Stimulated activated CD4-positive, alpha-beta T cell treated with anti-CD3 and anti-CD28 coated beads, Interleukin-4, amount 100 ng/mL, for 4 hours (primary cell): ENCODE results near the gene CTR9.
"Not testable (repeated sequence)": the region's sequence is repeated elsewhere in the genome, so short reads cannot be mapped to it uniquely, and the experiment has no call there.

ENCODE experiments used
- DNase-seq, 2 experiments: peaks; one replicate each; pipeline ENCODE4 v3.0.0-alpha.2; 2020

The CTR9 gene

DNA sequence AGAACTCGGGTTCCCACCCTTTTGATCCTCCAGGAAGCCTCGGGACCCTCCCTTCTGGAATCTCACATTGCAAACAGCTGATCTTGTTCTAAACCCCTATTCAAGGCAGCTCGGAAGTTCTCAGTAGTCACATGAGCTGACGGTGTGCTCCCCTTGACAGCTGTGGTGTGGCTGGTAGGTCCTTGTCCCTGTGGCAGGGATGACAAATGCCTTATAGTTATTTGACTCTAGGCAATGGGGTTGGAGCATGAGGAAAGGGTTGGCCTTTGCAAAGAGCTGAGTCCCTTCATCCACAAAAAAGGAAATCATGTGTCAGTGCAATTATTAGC lies 34.1 kb downstream of the CTR9 start:
- DNase-seq: no peak

DNA sequence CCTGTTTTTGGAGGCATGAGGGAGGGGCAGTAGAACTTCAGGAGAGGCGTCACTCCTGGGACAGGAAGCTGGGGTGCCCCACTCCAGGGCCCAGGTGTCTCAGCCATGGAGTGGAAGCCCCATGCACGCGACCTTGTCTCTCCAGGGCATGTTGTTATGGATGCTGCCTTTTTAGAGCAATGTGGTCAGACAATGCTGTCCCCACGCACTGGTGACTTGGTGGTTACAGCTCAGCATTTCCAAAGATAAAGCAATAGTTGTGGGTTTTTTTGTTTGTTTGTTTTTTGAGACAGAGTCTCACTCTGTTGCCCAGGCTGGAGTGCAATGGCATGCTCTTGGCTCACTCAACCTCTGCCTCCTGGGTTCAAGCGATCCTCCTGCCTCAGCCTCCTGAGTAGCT lies 35.4 kb downstream of the CTR9 start:
- DNase-seq: no peak

DNA sequence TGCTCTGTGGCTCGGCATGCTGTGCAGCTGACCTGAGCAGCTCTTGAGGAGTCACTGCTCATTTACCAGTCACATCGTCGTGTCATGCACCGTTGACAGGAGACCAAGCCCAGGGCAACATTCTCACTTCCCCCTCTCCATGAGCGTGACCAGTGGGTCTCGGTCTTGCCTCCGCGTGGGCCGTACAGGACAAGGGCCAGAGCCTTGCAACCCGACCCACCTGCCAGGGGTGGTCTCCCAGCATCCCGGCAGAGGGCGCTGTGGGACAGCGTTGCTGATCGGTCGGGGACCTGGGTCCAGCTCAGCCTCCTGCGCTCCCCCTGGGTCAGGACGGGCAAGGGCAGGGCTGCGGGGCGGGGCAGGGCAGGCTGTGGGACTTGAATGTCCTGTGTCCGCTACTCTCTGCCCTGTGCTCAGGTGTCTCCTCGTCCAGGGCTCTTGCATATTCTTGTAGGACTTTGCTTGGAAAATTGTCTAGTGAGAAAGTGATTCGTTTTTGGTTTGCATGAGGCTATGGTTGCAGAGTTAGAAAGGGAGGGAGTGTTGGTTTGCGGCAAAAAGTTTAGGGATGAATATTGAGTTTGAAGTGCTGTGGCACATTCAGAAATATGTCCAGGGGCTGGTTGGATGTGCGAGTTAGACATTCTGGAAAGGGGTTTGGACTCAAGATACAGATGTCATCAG lies 41.5 kb downstream of the CTR9 start:
- peak; percentile 69 to 84 for DNase-seq

DNA sequence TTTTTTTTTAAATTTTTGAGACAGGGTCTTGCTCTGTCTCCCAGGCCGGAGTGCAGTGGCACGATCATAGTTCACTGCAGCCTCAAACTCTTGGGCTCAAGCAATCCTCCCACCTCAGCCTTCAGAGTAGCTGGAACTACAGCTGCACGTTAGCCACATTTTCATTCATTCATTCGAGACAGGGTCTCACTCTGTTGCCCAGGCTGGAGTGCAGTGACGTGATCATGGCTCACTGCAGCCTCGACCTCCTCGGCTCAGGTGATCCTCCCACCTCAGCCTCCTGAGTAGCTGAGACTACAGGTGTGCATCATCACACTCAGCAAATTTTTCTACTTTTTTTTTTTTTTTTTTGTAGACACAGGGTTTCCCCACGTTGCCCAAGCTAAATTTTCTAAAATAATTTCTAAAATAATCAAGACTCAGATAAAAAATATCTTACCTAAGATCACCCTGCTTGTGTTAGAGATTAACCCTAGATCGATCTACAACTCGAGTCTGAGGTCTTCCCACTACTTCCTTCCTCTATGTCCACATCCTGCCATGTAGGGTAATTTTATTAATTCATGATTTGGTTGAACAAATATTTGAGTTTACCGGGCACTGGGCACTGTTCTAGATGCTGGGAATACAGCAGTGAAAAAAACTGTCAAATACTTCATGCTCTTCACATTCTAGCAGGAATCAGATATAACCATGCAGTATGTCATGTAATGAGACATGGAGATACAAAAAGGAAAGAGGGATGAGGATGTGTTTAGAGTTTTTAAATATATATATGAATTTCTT lies 42.6 kb downstream of the CTR9 start:
- no peak for DNase-seq

DNA sequence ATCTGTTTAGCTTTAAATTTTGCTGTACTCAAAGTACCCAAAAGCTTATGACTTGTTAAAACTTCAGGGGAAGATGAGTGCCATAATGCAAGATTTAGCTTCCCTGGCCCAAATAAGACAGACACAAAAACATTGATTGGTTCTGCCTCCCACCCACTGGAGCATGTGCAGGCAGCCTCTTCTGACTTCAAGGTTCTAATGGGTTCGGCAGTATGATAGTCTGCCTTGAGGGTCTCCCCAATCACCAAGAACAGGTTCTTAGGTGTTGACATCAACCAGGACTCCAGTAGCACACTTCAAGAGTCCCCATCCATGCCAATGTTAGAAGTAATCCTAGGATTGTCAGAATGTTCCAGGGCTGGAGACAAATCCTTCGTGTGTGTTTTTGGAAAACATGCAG lies 45.1 kb downstream of the CTR9 start:
- DNase-seq: no peak

DNA sequence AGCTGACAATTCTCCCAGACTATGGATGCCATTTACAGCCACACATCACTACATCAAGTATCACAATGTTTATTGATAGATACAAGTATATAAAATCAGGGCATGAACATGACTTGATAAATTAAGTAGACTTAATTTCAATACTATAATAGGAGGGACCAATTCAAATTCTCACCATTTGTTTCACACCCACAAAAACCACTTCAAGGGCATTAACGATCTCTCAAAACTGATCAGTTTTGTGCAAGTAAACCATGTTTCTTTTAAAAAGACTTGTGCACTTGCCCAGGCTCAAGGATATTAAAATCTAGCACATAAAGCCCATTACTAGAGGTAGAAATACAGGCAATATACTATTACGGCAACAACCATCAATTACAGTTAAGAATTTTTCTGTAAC lies 46.0 kb downstream of the CTR9 start:
- DNase-seq: no peak

DNA sequence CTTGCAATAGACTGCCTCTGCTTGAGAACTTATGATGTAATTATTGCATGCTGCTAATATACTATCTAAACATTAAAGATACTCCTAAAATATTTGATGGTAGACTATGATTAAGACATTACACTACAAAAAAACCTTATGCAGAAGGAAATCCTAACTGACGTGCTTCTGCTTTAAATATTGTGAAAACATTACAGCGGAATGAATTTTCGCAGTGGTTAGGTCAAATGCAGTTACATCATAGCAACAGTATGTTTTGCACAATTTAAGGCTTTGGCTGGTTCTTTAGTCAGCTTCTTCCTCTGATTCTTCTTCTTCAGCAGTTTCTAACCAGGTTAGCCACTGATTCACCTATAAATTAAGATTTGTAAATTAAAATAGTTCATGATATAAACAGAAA lies 46.5 kb downstream of the CTR9 start:
- DNase-seq: no peak

DNA sequence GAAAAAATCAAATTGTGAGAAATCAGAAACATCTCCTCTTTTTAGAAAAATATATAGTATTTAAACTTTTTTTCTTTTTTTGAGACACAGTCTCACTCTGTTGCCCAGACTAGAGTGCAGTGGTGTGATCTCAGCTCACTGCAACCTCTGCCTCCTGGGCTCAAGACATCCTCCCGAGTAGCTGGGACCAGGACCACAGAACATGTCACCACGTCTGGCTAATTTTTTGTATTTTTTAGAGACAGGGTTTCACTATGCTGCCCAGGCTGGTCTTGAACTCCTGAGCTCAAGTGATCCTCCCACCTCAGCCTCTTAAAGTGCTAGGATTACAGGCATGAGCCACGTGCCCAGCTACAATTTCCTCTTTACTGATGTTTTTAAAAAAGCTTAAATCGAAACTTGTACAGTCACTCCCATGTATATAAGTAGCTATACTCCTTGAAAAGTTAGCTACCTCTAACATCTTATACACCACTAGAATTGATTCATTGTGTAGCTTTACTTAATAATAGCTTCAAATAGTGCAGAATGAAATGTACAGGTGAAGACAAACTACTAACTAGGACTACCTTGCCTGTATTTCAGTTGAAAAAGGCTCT lies 47.4 kb downstream of the CTR9 start:
- no peak for DNase-seq

DNA sequence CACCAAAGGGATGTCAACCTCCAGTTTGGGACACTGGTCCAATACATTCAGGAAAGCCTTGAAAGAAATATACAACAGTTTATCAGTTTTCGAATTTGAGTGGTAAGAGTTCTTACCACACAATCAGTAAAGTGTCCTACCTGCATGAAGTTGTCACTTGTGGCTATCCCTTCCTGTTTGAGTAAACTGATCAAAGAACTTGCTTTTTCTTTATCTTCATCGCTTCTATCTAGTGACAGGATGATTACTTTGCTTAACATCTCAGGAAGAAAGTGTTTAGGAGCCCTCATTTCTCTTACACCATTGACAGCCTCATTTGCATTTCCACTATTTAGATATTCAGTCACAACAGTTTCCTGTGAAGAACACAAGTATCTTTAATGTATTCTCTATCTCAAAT lies 49.2 kb downstream of the CTR9 start:
- no peak for DNase-seq

DNA sequence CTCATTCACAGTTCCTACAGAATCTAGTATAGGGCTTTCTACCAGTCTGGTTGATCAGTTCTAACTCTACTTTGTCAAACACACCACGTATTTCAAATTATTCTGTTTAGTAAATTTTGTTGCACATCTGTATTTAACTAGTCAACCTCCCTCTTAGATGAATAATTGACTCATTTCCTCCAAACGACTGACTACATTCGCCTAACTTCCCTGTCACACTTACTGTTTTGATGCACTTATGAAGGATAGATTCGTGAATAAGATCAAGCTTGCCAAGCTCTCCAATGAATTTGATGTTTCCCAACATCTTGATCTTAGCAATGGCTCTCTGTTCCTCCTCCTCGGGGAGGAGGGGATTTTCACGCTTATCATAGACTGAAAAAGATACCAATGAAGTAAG lies 52.6 kb downstream of the CTR9 start:
- DNase-seq: no peak

DNA sequence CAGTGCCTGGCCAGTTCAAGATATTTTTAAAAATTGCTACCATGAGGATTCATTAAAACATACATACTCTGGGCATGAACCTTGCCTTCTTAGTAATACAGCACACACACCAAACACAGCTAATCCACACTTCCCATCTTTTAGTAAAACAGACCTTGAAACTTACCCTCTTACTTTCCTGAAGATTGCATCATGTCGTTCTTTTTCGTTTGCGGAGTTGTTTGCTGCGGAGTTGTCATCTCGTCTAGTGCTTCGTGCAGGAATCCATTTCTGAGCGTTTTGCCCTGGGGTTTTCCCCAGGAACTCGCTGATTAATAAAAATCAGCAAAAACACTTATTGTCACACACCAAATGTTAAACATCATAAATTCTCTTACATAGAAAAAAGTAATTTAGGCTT lies 54.7 kb downstream of the CTR9 start:
- DNase-seq: no peak

DNA sequence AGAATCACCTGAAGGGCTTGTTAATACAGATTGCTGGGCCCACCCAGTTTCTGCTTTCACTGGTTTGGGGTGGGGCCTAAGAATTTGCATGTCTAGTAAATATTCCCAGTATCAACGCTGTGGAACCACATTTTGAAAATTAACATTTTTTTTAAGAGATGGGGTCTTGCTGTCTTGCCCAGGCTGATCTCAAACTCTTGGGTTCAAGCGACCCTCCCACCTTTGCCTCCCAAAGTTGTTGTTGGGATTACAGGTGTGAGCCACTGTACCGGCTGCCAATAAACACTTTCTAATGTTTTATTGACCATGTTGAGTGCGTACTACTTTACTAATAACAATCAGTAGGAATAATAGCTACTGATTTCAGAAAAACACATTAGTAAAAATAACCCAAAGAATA lies 55.2 kb downstream of the CTR9 start:
- DNase-seq: no peak

DNA sequence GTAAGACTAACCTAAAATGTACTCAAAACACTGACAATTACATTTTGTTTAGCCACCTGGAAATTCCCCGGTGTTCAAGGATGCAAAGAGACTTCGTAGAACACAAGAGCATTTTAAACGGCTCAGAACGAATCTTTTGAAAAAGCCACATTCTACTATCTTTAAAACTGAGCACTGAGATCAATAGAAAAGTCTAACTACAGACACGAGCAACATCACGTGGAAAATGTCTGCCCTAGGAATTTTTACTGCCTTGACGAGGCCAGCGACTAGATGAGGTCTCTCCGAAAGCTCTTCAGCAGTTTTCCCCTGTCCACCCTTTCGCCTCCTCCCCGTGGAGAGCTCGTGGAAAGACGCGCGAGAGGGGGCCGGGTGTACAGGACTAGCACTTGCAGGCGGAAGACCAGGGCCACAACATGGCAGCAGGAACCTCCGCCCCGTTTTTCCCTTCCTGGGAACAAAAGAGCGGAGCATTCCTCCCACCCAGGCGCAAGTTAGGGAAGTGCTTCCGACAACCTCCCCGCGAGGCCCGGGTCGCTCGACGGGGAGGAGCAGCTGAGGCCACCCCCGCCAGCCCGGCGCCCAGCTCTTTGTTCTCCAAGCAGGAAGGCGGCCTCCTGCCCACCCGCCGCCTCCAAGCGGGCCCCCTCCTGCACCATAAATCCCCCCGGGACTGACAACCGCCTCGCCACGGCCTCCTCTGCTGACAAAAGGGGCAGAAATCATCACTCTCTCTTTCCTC lies 56.6 kb downstream of the CTR9 start:
- peak; percentile 43 to 49 for DNase-seq

DNA sequence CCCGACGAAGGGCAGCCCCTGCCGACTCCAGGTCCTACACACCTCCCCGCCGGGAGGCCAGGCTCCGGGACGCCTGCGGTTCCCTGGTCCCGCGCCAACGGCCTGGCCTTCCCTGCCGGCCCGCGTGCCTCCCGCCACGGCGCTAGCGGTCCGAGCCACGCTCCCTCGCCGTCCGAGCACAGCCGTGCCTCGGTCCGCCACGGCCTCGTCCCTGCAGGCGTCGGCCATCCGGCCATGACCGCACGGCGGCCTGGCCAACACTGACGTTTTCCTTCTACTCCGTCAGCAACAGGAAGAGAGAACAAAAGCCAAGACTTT lies 57.1 kb downstream of the CTR9 start:
- DNase-seq: no peak

DNA sequence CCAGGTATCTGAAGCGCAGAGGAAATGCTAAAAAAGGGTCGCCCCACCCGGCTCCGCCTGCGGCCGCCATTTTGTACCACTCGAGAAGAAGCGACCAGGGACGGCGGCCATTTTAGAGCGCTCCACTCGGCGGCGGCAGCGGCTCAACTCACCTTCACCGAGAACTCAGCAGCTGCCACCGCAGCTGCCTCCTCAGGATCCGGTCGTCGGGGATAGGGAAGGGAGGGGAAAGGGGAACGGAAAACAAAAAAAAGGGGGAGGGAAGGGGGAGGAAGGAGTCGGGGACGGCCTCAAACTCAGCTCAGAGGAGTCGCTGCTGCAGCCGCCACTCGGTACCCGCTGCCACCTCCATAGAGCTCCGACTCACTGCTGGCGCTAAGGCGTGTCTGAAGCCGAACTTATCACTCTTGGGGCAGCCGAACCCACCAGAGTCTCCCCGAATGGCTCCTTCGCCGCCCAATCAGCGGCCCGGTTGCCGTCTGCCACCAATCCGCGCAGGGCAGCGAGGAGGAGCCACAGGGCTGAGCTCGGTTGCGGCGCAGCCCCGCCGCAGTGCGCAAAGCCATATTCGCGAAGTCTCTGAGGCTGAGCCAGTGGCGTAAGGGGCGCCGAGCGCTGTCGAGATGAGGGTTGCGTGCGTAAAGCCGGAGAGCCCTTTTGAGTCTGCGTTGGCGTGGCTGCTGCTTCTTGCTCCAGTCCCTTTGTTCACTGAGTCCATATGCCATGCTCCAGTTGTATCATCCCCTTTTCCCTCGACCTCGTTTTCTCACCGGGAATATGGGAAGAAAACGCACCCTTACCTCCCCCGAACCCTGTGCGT lies 57.7 kb downstream of the CTR9 start, which contains the start of gene EIF4G2:
TSS of gene EIF4G2 (minus strand) at position 374 of the 820 bp plus-strand sequence.
- peak; percentile 95 to 99 for DNase-seq

DNA sequence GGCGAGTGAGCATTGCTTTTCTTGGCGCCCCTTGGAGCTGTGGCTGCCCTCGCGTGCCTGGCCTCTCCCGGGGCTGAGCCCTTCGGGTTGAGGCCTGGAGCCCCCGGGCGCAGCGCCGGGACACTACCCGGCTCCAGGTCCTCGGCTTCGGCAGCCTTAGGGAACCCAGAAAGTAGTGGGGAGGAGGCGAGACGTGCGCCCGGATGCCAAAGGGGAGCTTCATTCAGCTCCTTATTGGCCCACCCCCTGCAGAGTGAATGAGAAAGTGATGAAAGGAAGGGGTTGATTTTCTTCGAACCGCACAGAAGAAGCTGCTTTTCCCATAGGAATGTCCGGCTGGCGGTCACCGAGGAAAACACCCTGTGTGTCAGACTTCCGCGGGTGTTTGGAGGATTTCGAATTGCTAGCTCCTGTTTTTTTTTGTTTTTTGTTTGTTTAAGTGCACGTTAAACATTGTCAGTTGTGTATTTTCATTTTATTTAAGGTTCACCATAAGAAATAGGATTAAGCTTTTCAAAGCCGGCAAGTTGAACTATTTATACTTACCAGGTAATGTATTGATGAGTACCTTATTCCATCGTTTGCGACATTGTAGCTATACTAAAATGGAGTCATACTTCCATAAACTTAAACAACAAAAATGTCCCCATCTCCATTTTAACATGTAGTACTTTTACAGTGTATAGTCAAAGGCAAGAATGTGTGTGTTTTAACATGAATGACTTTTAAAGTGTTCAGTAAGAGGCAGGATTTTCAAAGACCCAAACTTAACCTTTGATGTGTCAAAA lies 58.5 kb downstream of the CTR9 start:
- peak; percentile 23 to 42 for DNase-seq

DNA sequence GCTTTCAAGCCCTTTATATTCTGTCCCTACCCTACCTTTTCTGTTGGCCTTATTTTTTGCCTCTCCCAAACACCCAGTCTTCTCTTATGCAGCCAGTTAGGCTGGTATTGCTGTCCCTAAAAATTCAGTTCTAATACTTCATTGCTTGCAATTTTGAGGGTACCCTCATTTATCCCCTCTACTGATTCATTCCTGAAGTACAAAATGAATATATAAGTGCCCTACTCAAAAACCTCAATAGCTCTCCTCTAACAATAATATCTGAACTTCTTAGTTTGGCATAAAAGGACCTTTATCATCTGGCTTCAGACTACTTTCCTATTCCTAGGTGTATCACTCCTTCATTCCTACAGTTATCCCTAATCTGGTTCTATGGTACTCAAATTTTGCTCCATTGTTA lies 62.9 kb downstream of the CTR9 start:
- no peak for DNase-seq

DNA sequence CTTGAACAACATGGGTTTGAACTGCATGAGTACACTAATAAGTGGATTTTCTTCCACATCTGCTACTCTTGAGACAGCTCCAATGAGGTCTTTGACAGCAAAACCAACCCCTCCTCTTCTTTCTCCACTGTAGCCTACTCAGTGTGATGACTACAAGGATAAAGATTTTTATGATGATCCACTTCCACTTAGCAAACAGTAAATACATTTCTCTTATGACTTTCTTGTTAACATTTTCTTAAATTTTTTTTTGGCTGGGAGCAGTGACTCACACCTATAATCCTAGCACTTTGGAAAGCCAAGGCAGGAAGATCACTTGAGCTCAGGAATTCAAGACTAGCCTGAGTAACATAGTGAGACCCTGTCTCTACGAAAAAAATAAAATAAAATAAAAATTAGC lies 67.5 kb downstream of the CTR9 start:
- DNase-seq: no peak

DNA sequence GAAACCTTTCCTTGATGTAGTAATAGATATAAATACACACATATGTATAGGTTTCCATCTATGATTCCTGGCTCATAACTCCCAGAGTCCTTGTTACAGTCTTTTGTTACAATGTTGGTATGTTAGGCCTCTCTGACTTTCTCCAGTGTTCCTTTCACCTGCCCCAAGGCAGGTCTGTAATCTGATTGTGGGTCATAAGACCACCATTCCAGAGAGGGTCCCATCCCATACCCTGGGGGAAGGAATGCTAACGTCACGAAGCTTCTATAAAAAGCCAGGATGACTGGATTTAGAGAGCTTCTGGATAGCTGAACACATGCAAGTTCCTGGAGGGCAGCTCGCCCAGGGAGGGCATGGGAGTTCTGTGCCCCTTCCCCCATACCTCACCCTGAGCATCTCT lies 71.4 kb downstream of the CTR9 start:
- DNase-seq: not testable (repeated sequence)

DNA sequence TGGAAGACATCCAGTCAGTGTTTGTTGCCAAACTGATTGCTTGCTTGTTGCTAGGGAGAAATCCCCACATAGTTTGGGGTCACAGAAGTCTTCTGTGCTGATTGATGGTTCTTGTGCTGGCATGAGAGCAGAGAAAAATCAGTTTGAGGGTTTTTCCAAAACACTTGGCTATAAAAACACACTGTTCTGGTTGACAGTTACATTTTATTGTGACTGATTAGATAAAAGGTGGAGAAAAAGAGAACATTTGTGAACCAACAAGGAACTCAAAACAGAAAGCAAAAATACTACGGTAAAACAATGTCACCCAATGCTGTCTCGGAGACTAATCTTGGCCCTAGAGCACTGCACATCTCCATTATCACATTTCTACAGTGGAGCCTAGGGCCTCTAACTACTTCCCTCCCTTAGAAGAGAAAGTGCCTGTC lies 72.1 kb downstream of the CTR9 start:
- no peak for DNase-seq

DNA sequence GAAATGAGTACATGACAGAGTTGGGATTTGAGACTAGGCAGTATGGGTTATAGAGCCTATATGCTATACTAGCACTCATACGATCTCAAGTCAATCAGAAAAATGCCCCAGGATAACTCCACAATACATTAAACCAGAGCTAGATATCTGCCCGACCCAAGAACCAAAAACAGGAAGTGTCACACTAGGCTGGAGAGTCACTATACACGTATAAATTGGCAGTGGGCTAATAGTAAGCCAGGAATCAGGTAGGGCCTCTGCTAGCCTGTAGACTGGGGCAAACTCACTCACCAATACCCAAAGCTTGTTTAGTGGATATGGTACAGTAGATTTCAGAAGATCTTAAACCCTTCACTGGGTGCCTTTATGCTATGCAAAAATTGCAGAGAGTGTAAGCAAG lies 73.8 kb downstream of the CTR9 start:
- DNase-seq: no peak

DNA sequence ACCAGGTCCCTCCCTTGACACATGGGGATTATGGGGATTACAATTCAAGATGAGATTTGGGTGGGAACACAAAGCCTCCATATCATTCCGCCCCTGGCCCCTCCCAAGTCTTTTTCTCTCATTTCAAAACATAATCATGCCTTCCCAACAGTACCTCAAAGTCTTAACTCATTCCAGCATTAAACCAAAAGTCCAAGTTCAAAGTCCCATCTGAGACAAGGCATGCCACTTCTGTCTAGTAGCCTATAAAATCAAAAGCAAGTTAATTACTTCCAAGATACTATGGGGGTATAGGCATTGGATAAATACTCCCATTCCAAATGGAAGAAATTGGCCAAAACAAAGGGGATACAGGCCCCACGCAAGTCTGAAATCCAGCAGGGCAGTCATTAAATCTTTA lies 77.4 kb downstream of the CTR9 start:
- DNase-seq: no peak
